ENCODE measurements around the gene SPC24.

SPC24 gene, protein sequence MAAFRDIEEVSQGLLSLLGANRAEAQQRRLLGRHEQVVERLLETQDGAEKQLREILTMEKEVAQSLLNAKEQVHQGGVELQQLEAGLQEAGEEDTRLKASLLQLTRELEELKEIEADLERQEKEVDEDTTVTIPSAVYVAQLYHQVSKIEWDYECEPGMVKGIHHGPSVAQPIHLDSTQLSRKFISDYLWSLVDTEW

DNA sequence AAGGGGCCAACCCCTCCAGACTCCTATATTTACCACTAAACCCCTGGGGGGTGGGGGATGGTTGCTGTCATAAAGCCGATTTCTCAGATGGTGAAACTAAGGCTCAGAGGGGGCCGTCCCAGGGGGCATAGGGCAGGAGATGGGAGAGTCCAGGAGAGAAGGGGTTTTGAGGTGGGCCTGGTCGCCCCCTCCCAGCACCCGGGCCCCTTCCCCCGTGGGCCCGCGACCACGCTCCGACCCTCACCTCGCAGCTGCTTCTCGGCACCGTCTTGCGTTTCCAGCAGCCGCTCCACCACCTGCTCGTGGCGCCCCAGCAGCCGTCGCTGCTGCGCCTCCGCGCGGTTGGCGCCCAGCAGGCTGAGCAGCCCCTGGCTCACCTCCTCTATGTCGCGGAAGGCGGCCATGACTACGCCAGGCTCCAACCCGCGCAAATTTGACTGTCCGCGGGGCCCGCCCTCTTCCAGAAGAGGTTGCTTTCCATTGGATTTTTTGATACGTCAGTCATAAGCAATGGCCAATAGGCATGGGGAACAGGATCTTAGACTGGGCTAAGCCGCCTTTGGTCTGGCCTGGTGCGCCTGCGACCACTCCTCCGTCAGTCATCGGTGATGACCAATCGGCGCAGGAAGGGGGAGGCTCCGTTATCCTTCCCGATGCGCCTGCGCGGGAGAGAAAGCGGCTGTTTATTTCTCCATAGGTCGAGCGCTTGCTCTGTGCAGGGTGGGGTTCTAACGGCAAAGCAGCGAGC, at the start of gene SPC24:
SPC24 (minus strand) TSS at position 410 of the 748 bp plus-strand sequence; CDS start at position 404, 6 bp downstream.
- peak; percentile 99 for DNase-seq (ENCODE audit: low read depth)

DNA sequence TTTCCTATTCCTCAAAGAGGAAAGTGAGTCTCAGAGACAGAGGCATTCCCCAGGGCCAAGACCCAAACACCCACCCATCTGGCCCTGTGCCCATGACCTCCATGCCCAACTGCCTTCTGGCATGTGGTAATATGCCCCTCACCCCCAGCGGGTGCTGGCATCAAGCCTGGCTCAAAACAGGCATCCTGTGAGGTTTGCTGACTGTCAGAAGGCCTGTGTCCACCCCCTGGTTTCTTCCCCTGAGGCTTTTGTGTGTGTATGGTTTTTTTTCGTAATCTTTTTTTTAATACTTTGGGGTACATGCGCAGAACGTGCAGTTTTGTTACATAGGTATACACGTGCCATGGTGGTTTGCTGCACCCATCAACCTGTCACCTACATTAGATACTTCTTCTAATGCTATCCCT, 49.4 kb upstream of the SPC24 start:
- DNase-seq (ENCODE audit: low read depth), result no peak

DNA sequence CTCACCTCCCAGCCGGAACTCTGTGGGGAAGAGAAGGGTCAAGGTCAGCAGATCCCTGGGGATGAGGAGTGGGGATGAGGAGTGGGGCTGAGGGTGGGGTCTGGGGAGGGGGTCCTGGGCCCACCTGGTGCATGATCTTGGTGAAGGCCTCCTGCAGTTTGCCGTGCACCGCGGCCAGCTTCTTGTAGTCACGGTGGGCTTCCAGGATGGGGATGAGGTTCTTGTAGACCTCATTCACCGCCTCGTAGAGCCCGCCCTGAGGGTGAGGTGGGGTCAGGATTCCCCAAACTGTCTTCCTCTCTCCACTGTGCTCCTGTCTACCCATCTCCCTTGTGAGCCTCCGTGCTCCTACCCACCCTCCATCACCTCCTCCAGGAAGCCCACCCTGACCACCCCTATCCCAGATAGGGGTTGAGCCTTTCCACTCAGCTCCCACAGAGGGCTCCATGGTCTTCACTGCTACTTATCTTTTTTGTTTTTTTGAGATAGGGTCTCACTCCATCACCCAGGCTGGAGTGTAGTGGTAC, 48.6 kb upstream of the SPC24 start:
- DNase-seq (ENCODE audit: low read depth), result no peak

DNA sequence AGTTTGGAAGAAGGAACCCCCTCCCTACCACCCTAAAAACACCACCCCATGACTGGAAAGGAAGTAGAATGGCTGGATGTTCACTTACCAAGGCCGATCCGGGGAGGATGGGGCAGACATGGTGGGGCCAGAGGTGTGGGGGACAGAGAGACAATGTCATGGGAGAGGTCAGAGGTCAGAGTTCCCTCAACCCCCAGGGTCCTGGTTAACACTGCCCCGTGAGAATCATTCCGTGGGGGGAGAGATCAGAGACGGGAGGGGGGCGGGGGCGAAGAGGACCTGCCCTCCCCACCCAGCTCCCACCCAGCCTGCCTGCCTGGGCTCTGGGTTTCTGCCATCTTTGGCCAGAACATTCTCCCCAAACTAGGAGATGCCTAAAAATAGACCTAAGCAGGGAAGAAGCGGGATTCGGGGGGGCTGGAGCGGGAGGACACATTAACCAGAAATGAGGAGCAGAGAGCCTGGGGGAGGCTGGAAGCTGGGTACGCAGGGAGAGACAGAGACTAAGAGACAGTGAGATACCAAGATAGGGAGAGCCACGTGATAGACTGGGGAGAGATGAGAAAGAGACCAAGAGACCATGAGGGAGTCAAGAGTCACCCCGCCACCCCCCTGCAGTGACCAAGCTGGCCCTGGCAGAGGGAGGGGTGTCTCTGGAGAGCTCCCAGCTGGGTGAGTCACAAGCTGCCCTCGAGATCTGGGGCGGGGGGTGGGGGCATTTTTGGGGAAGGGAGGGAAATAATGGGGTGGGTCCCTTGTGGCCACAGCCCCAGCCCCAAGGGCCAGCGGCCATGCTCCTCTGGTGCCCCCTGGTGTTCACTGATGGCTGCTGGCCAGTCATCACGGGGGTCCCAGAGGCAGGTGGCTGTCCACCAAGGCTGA, 47.9 kb upstream of the SPC24 start:
- no peak for DNase-seq (ENCODE audit: low read depth)

DNA sequence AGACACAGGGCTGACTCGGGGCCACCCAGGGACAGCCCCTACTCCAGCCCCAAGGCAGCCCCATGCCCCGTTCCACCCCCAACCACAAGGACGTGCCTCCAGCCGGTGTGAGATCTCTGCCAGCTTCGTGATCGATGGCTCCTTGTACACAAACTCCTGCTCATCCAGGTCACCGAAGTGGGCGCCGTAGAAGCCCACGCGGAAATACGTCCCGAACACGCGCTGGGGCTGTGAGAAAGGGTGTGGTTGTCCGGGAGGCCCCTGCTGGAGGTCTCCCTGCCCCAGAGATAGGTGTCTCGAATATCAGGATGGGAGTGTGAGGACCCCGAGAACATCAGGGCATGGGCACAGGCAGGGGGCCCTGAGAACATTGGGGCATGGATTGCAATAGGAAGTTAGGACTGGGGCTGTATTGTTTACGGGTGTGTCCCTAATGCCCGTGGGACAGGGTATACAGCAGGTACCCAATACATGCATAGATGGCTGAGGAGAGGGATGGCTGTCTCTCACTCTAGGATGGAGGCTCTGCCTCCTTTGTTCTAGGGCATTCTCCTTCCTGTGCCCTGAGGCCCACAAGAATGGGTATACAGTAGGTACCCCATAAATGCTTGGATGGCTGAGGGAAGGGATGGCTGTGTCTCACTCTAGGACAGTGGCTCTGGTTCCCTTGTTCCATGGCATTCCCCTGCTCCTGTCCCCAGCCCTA, 47.1 kb upstream of the SPC24 start:
- no peak for DNase-seq (ENCODE audit: low read depth)

DNA sequence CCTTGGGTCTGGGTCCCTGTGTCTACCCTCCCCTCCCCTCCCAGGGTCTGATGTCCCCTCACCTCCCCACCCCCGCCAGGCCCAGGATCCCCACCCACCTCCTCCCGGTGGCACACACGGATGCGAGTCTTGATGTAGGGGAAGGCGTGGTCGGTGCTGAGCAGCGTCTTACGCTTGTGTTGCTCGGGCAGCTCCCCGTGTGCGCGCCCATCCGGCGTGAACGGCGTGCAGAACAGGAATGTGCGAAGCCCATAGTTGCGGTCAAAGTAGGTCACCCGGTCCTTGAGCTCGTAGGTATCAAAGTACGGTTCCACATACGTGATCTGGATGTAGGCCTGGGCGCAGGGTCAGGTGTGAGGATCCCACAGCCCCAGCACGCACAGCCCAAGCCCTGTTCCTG, 46.2 kb upstream of the SPC24 start:
- DNase-seq (ENCODE audit: low read depth), result no peak

DNA sequence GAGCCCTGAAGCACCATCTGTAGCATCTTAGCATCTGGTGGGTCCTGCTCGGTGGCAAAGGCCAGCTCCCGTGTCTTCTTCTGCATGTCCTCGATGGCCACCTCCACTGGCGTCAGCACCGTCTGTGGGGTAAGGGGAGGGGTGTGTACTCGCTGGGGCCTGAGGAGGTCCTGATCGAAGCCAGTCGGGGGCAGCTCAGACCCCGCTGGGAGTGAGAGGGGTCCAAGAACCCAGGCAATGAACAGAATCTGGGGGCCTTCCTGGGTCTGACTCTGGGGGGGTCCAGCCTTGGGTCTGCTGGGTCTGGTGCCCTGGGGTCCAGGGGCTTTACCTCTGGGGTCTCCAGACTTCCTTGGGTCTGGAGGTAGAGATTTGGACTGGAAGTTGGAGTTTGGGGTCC, 45.3 kb upstream of the SPC24 start:
- no peak for DNase-seq (ENCODE audit: low read depth)

DNA sequence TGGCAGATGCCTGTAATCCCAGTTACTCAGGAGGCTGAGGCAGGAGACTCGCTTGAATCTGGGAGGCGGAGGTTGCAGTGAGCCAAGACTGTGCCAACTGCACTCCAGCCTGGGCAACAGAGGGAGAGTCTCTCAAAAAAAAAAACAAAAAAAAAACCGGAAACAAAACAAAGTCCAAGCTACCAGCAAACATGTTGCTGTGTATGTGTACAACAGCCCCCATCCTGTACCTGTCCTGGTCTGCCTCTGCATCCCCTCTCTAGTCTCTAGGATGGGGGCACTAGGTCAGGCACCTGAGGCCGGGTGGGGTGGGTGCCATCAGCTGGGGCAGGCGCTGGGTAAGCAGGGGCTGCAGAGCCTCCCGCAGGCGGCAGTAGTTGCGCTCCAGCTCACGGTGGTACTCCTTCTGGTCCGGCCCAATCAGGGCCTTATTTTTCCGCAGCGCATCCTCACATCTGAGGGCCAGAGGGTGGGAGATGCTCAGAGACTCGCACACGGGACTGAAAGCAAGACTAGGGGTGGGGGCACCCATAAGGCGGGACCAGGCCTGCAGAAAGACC, 44.5 kb upstream of the SPC24 start:
- DNase-seq (ENCODE audit: low read depth), result no peak

DNA sequence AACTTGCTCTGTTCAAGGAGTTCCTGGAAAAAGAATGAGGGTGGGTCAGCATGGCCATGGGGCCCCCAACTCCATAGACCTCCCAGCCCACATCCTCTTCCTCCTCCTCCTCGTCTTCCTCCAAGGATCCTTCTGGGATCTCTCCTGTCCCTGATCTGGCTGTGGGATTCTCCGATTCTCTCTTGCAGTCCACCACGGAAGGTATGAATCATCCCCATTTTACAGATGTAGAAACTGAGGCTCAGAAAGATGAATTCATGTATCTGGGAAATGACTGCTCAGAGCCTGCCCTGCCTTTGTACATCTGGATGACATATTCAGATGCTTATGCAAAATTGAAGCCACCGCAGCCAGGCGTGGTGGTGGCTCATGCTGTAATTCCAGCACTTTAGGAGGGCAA, 43.9 kb upstream of the SPC24 start:
- DNase-seq (ENCODE audit: low read depth), result no peak

DNA sequence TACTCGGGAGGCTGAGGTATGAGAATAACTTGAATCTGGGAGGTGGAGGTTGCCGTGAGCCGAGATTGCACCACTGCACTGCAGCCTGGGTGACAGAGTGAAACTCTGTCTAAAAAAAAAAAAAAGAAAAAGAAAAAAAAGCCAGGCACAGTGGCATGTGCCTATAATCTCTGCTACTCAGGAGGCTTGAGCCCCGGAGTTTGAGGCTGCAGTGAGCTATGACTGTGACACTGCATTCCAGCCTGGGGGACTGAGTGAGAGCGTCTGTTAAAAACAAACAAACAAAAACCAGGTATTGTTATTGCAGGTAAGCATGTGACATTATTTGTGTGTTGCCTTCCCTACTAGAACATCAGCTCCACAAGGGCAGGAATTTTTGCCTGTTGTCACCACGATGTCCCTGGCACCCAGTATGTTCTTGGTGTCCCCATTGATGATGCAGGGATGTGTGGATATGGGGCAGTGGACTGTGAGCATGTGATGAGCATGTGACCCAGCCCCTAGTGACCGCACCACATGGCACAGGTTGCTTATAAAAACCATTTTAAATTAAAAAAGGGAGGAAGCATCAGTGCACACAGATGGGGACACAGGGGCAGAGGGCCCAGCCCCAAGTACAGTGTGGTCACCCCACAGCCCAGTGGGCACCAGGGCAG, 43.3 kb upstream of the SPC24 start:
- no peak for DNase-seq (ENCODE audit: low read depth)

DNA sequence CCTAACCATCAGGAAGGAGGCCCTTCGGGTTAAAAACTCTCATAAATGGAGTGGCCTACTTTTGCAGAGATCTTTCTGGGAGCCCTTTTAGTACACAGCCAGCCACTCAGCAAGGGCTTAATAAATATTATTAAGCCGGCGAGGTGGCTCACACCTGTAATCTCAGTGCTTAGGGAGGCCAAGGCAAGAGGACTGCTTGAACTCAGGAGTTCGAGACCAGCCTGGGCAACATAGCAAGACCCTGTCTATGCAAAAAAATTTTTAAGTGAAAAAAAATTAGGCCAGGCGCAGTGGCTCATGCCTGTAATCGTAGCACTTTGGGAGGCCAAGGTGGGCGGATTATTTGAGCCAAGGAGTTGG, 42.6 kb upstream of the SPC24 start:
- no peak for DNase-seq (ENCODE audit: low read depth)

DNA sequence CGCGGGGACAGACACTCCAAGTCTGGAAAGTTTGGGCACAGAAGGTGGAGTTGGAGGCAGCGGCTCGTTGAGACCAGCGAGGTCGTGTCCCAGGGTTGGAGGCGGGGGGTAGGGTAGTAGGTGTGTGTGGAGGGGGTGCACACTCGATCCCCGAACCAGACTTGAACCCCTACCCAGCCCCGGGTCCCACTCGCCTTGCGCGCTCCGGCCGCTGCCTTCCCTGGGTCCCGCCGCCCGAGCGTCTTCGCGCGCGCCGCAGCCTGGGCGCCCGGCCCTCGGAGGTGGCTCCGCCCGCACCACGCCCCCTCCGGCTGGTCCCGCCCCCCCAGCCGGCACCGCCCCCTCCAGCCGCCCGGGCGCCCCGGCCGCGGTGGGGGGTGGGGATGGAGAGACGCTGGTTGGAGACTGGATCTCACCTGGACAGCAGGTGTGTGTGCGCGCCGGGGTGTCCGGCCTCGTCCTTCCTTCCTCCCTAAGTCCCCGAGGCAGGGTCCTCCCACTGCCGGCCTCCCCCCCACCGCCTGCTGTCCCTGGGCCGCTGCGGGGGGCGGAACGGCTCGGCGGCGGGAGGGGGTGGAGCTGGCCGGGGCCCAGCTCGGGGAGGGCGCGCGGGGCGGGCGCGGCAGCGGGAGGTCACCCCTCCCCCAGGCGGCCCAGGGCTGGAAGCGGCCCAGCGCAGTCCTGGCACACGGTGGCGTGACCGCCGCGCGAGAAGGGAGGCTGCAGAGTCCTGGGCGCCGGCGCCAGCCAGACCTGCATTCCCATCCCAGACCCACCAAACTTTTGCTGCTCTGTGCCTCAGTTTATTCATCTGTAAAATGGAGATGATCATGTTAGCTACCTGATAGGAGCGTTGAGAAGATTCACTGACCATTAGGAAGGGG, 42.0 kb upstream of the SPC24 start, which contains the start of gene KANK2:
KANK2 (minus strand) TSS at position 255 of the 884 bp plus-strand sequence. CDS start 3,034 bp downstream, outside the sequence.
- DNase-seq (ENCODE audit: low read depth), result no peak

DNA sequence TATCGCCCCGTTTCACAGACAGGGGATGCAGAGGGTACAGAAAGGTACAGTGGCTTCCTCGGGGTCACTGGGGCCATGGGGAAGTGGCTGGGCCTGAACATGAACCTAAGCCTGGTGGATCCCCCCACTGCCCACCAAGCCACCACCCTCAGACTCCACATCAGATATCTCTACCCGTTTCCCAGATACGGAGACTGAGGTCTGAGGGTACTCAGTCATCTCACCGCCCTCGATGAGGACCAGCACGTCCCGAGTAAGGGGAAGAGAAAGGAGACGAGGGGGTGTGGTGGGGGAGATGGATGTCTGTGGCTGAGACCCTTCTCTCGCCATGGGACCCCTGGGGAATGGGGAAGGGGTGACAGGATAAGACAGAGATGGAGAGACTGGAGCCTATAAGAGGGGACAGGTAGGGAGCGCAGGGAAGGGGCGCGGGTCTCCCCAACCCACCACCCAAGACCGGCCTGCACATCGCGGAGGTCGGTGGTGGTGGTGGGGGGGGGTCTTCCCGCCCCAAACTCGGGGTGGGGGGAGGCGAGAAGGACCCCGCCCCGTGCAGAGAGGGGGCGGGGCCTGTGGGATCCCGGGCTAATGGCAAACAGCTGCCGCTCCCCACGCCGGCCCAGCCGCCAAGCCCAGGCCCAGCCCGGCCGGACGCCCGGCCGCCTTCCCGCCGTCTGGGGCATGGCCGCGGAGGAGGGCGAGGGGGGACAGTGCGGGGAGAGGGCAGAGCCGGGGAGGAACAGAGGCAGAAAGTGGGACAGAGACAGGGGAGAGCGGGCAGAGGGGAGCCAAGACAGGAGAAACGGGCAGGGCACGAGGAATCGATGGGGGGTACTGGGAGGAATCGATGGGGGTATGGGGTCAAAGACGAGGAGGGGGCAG, 41.1 kb upstream of the SPC24 start:
- no peak for DNase-seq (ENCODE audit: low read depth)

DNA sequence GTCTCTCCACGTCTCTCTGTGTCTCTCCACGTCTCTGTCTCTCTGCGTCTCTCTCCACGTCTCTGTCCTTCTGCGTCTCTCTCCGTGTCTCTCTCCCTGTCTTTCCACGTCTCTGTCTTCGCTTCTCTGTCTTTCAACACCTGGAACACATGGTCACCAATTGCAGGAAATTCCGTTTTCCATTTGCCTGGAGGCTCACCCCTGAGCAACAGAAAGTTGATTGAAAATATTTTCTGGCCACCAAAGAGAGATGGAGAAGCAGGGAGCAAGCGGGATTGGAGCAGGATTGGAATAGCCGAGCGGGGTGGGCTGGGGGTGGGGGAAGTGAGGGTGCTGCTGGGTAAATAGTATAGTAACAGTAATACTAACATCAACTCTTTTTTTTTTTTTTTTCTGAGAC, 40.1 kb upstream of the SPC24 start:
- DNase-seq (ENCODE audit: low read depth), result no peak

DNA sequence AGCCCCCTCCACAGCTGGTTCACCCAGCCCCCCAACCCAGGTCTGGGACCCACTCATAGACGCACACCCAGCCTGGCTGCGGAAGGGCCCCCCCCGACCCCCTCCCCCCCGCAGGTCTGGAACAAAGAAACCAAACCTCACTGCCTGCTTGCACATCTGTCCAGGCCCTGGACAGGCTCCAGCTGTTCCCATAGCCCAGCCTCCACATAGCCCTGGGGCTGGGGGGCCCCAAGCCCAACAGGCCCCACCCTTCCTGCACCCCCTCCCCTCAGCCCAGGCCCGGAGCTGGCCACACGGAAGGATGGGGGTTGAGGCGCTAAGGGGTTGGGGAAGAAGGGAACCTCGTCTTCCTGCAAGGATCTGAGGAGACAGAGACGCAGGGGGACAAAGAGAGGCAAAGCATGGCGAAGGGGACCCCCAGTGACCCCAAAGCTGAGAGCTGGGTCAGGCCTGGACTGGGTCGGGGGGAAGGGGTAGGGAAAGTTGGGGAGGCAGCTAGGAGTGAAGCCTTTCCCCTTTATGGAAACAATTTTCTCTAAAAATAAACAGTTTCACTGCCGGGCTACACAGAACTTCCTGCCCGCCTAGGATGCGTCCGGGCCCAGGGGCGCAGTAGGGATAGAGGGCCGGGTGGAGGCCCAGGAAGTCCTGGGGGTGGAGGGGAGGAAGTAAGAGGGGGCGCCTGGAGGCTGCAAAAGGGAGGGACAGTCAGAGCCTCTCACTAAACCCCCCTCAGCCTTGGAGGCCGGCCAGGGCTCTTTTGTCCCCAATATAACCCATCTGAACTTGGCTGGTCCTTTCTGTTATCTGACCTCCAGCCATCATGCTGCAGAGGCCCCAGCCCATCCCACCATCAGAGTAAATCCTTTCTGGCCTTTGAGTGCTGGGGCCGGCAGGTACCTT, 39.3 kb upstream of the SPC24 start:
- DNase-seq (ENCODE audit: low read depth), result no peak

DNA sequence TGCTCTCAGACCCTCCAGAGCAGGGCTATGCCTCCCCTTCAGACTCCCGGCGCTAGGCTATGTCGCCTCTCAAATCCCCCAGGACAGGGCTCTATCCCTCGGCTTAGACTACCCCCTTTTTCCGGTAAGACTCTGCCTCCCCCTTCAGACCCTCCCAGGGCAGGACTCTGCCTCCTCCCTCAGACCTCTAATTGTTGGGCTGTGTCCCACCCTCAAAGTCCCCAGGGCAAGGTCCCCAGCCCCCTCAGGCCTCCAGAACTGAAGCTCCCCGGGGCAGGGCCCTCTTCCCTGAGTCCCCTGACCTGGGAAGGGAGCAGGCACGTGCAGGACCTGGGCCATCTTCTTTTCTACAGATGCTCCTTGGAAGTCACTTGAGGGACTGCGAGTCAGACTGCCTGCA, 38.6 kb upstream of the SPC24 start:
- no peak for DNase-seq (ENCODE audit: low read depth)

DNA sequence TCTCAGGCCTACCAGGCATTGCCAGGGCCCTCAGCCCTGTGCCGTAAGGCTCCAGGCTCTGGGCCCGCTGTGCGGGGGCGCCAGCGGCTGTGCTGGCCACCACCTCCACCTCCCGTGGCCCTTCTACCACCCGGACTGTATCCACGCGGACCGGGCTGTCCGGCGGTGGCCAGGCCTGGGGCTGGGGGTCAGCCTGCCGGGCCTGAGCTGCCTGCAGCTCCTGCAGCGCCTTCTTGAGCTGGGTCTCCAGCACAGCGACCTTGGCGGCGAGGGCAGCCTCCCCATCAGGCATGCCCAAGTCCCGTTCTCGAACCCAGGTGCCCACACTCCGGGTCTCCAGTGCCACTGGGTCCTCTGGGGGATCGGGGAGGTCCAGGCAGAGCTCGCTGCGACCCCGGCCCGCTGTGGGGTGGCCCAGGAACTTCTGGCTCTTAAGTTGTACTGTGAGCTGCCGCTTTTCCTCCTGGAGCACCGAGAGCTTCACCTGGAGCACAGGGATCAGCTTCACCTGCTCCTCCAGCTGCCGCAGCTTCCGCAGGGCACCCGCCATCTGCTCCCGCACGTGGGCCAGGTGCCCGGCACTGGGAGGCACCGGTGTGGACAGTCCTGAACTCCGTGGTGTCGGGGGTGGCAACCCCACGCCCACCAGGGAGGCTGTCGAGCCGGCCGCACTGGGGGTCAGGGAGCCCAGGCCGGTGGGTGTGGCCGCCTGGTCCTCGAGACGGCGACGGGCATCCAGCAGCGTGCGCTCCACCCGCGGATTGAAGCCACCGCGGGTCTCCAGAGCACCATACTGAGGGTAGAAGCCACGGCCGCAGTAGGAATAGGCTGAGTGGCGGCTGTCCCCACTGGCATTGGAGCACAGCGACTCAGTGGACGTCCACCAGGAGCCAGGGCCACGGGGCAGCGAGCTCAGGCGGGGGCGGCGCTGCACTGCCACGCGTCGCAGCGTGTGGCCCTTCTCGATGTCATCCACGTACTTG, 37.7 kb upstream of the SPC24 start:
- no peak for DNase-seq (ENCODE audit: low read depth)

Data from HS-5 (cell line).